NK-92 (cell line): ENCODE measurements around the gene TBX10.
"Not testable (repeated sequence)": the region's sequence is repeated elsewhere in the genome, so short reads cannot be mapped to it uniquely, and the experiment has no call there.

Source experiments
- DNase-seq: peaks from one replicate; lab custom pipeline; 2025; ENCODE audit not compliant: unreplicated experiment; lab: John Stamatoyannopoulos, UW

TBX10 gene

DNA sequence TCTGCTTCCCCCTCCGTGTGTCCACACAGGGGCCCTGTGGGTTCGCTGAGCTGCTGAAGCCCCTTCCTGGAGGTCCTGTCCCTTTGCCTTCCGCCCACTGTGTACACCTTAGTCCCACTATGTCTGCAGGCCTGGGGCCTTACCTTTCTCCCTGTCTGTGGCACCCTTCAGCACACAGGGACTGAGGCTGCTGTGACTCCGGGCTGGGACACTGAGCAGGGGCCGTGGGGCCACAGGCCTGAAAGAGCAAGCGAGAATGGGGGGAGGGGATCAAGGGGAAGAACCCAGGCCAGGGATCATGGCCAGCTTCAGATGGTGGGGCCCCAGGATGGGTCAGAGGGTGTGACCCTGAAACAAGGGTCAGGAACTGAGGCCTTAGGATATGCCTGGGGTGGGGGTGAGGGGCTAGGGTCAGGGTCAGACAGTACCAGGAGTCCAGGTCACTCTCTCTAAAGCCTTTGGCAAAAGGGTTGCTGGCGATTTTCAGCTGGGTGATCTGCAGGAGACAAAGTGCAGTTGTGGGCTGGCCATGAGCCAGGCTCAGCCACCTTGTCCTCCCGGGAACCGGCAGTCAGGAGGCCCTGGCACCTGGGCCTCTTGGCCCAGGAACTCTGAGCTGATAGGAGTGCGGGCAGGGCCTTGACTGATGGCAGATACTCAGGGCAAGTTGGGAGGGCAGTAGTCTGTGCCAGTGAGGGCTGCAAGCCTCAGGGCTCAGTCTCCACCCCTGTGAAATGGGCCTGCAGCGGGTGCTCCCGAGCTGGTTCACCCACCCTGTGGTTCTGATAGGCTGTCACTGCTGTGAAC is 7.2 kb downstream of the TBX10 start:
- no peak for DNase-seq

DNA sequence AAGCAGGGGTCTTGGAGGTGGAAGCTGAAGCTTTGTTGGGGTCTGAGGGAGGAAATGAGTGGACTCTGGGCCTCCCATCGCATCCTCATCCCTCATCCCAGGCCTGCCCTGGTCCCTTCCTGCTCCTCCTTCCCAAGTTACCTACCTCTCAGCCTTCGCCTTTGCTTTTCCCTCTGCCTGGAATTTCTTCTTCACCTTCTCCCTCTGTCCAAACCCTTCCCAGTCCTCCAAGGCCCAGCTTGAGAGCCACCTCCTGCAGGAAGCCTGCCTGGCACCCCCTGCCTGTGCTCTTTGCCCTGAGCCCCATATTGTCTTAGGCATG is 7.7 kb downstream of the TBX10 start:
- no peak for DNase-seq

DNA sequence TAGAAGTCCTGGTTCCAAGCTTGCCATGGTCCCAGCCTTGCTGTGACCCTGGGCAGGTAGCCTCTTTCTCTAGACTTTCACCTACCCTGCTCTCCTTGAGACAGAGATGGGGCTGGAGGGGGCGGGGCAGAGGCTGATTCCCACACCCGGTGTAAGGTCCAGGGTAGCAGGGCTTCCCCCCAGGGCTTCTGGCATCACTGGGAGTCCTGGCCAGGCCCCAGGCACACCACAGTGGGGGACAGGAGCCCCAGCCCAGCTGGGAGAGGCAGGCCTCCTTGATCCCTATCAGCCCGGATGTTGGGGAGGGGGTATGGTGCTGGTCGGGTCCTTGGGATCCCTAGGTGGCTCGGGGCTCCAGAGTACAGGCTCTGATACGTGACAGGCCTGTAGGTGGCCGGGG is 8.2 kb downstream of the TBX10 start:
- DNase-seq: no peak

DNA sequence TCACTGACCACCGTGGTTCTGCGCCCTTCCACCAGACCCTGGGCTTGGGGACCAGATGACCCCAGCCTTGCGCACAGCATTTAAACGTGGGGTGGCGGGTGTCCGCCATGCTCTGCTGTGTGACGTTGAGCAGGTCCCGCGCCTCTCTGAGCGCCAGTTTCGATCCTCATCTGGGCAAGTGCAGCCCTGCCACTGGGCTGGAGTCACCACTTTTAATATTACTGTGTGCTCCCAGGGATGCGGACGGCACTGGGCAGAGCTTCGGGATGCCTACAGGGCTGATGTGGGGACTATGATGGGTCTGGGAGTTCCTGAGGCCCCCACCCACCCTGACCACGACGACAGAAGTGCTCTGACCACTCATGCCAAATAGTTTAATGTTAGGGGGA is 8.6 kb downstream of the TBX10 start:
- DNase-seq: no peak

DNA sequence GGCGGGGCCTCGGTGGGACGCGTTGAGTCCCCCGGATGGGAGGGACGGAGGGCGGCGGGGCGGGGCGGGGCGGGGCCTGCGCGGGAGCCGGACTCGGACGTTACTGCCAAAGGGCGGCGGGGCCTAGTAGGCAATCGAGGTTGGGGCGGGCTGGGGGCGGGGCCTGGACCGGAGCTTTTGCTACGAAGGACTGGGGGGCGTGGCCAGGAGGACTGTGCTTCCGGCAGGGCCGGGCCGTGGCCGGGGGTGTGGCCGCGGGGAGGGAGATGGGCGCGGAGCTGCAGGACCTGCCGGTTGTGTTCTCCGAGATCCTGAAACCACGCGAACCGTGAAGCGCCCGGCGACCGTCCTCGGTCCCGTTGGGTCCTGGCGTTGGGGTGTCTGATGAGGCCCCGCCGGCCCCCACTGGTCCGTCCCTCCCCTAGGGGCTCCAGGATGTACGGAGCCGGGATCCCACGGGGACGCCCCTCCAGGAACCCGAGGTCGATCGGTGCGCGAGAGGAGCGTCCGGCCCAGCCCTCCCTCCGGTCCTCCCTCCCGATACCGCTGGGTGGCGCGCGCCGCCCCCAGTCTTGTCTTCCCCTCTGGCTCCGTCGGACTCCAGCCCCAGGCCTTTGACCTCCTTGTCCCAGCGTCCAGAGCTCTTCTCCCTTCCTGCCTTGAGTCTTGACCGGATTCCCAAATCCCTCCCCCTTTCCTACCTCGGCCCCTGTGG is 9.2 kb downstream of the TBX10 start:
- peak; percentile 69 for DNase-seq

DNA sequence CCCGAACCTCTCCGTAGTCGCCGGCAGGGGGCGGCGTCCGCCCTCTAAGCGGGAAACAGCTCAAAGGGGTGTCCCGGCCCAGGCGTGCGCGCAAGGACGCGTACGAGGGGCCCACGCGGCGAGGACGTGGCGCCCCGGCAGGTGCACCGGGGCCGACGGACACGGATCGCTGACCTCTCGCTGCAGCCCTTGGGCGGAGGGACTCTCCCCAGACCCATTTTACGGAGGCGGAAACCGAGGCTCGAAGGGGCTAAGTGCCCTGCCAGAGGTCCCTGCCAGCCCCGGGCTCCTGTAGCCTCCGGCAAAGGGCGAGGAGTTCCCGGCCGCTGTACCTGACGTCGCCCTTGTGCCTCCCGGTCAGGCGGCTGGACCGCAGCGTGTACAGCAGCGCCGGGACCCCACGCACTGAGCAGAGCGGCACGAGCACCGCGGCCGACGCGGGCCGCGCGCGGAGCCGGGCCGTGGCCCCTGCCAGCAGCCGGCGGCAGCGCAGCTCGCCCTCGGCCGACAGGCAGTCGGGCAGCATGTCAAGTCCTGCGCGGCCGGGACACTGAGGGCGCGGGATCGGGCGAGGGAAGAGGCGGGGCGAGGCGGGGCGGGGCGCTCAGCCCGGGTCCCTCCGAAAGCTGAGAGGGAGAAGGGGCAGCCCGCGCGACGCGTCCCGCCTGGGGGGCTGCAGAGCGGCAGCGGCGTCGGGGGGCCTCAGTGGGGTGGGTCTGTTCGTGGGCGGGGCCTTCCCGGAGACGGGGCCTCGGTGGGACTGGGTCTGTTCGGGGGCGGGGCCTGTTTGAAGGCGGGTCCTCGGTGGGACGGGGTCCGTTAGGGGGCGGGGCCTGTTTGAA is 10.0 kb downstream of the TBX10 start, which contains the start of gene NUDT8:
TSS of gene NUDT8 (minus strand) at position 552 of the 842 bp plus-strand sequence. CDS start at position 526, 26 bp downstream.
- DNase-seq: no peak

DNA sequence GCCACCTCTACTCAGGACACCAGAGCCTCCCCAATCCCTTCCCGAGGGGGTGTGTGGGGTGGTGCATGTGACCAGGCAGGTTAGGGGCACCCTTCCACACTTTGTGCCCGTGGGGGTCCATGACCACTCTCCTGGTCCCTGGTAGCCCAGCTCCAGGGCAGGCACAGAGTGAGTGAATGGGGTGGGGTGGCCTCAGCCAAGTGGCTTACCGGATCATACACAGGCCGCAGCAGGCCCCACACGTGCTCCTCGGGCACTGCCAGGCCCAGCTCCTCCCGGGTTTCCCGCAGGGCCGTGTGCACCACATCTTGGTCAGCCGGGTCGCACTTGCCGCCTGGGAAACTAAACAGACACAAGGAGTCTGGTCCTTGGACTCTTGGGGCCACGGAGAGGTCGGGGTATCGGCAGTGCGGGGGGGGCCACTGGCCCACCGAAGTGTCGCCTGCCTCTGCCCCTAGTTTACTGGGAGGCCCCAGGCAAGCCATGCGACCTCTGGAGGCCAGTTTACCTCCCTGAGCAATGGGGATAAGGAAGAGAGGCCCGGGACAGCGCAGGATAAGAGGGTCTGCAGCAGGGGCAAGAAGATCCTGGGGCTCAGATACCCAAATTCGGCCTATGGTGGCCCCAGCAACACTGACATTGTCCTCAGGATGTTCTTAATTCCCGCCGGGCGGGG is 10.7 kb downstream of the TBX10 start:
- DNase-seq: no peak

DNA sequence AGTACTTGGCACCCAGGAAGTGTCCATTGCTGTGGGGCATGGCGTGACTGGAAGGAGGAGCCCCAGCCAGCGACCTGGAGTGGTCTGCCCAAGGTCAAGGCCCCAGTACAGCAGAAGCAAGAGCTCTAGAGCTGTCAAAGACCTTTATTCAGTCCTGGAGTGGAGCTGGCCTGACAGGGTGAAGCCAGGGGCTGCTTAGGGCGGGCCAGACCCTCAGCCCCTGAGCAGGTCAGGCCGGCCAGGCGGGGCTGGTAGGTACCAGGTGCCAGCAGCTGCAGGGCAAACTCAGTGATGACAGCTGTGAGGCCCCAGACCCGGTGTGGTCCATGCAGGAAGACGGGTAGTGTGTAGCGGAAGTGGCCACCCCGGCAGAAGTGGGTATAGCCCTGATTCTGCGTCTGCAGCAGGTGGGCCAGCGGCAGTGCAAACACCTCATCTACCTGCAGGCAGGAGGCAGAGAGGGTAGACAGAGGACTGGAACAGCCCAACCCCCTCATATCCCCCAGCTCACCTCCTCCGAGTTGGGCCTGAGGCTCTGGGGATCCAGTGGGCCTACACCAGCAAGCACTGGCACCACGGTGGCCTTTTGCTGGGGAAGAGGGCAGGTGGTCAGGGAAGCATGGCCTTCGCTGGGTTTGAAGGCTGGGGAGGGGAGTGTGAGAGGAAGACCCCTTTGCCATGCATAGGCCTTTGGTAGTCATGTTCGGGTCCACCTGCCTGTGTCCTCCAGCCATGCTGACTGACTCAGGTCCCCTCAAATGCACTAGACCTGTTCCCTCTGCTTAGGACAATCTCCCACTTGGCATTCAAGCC is 11.5 kb downstream of the TBX10 start:
- no peak for DNase-seq

DNA sequence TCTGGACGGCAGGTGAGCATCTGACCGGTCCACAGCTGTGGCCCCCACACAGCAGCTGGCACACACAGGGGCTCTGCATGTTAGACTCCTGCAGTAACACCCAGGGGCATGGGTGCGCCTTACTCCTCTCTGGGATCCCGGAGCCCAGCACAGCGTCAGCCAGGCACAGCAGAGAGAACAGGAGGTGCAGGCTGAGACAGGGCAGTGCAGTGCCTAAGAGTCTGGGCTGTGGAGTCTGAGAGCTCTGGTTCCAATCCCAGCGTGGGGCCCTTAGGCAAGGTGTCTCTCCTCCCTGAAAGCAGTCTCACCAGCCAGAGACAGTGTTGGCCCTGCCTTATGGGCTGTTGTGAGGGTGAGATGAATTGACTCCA is 12.1 kb downstream of the TBX10 start:
- DNase-seq: no peak

DNA sequence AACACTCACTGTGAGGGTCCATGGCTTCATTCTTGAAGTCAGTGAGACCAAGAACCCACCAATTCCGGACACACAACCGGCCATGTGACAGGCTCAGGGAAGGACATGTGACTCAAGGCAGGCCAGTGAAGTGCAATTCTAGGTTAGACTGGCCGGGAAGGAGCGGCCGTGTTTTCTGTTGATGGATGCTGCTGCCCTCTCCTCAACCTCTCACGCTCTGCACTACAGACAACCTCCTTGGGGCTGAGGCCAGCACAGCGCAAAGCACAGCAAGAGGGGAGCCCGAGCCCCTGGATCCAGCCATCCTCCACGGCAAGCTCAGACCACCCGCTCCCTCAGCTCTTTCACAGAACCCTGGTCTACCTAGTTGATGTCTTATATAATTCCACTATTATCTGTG is 12.6 kb downstream of the TBX10 start:
- DNase-seq: no peak

DNA sequence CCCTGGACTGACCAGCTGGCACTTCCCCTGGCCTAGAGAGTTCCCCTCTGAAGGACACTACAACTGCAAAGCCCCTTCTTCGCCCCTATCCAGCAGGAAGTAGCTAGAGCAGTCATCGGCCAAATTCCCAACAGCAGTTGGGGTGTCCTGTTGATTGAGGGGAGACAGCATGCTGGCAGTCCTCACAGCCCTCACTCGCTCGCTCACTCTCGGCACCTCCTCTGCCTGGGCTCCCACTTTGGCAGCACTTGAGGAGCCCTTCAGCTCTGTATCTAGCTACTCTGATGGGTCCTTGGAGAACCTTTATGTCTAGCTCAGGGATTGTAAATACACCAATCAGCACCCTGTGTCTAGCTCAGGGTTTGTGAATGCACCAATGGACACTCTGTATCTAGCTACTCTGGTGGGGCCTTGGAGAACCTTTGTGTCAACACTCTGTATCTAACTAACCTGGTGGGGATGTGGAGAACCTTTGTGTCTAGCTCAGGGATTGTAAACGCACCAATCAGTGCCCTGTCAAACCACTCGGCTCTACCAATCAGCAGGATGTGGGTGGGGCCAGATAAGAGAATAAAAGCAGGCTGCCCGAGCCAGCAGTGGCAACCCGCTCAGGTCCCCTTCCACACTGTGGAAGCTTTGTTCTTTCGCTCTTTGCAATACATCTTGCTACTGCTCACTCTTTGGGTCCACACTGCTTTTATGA is 13.3 kb downstream of the TBX10 start:
- DNase-seq: not testable (repeated sequence)

DNA sequence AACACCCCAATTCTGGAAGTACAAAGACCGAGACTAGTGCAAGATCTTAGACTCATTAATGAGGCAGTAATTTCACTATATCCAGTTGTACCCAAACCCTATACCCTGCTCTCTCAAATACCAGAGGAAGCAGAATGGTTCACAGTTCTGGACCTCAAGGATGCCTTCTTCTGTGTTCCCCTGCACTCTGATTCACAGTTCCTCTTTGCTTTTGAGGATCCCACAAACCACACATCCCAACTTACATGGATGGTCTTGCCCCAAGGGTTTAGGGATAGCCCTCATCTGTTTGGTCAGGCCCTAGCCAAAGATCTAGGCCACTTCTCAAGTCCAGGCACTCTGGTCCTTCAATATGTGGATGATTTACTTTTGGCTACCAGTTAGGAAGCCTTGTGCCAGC is 15.8 kb downstream of the TBX10 start:
- DNase-seq: not testable (repeated sequence)

DNA sequence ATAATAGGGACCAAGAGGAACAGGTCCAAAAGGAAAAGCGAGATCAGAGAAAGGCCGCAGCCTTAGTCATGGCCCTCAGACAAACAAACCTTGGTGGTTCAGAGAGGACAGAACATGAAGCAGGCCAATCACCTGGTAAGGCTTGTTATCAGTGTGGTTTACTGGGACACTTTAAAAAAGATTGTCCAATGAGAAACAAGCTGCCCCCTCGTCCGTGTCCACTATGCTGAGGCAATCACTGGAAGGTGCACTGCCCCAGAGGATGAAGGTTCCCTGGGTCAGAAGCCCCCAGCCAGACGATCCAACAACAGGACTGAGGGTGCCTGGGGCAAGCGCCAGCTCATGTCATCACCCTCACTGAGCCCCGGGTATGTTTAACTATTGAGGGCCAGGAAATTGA is 16.7 kb downstream of the TBX10 start:
- DNase-seq: not testable (repeated sequence)

DNA sequence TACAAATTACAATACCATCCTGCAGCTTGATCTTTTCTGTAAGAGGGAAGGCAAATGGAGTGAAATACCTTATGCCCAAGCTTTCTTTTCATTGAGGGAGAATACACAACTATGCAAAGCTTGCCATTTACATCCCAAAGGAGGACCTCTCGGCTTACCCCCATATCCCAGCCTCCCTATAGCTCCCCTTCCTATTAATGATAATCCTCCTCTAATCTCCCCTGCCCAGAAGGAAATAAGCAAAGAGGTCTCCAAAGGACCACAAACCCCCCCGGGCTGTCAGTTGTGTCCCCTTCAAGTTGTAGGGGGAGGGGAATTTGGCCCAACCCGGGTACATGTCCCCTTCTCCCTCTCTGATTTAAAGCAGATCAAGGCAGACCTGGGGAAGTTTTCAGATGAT is 17.6 kb downstream of the TBX10 start:
- not testable (repeated sequence) for DNase-seq

DNA sequence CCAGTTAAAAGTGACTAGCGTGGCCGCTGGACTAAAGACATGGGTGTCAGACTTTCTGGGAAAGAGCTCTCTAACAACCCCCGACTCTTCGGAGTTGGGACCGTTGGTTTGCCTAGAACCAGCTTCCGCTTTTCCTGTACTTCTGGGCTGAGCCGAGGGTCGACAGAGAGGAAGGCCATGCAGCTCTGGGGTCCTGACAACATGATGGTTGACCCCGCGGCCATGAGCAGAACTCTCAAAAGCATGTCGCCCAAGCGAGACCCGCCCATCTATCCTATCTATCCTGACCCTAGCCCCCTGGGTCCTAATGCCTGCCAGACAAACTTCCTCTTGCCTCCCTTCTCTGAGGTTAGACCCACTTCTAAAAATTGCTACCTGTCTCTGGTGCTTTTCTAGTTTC is 18.9 kb downstream of the TBX10 start:
- not testable (repeated sequence) for DNase-seq

DNA sequence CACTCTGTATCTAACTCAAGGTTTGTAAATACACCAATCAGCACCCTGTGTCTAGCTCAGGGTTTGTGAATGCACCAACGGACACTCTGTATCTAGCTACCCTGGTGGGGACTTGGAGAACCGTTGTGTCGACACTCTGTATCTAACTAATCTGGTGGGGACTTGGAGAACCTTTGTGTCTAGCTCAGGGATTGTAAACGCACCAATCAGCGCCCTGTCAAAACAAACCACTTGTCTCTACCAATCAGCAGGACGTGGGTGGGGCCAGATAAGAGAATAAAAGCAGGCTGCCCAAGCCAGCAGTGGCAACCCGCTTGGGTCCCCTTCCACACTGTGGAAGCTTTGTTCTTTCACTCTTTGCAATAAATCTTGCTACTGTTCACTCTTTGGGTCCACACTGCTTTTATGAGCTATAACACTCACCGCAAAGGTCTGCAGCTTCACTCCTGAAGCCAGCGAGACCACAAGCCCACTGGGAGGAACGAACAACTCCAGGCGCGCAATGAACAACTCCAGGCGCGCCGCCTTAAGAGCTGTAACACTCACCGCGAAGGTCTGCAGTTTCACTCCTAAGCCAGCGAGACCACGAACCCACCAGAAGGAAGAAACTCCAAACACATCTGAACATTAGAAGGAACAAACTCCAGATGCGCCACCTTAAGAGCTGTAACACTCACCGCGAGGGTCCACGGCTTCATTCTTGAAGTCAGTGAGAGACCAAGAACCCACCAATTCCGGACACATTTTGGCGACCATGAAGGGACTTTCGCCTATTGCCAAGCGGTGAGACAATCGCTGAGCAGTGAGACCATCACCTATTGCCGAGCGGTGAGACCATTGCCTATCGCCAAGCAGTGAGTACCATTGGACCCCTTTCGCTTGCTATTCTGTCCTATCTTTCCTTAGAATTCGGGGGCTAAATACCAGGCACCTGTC is 19.6 kb downstream of the TBX10 start:
- DNase-seq: not testable (repeated sequence)

DNA sequence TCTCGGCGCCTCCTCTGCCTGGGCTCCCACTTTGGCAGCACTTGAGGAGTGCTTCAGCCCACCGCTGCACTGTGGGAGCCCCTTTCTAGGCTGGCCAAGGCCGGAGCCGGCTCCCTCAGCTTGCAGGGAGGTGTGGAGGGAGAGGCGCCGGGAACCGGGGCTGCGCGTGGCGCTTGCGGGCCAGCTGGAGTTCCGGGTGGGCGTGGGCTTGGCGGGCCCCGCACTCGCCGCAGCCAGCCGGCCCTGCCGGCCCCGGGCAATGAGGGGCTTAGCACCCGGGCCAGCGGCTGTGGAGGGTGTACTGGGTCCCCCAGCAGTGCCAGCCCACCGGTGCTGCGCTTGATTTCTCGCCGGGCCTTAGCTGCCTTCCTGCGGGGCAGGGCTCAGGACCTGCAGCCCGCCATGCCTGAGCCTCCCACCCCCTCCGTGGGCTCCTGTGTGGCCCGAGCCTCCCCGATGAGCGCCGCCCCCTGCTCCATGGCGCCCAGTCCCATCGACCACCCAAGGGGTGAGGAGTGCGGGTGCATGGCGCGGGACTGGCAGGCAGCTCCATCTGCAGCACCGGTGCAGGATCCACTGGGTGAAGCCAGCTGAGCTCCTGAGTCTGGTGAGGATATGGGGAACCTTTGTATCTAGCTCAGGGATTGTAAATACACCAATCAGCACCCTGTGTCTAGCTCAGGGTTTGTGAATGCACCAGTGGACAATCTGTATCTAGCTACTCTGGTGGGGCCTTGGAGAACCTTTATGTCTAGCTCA is 20.5 kb downstream of the TBX10 start:
- DNase-seq: not testable (repeated sequence)
